PC-3 (cell line): Measurements from ENCODE around the gene NDUFAF5.
"Not testable (repeated sequence)": the region's sequence is repeated elsewhere in the genome, so short reads cannot be mapped to it uniquely, and the experiment has no call there.

ENCODE experiments used
- CTCF ChIP-seq: fragments of 300-600 bp; sonication (generic); conservative IDR thresholded peaks from 2 replicates; pipeline ENCODE4 v1.5.1; 2017; ENCODE audit warnings: antibody characterized with exemption, low read depth, mild to moderate bottlenecking, low read length
- EZH2 ChIP-seq: fragments of 300-600 bp; sonication (generic); IDR thresholded peaks from one replicate; pipeline ENCODE4 v1.6.1; 2017; ENCODE audit warnings: antibody characterized with exemption, mild to moderate bottlenecking, low read length; ENCODE audit not compliant: unreplicated experiment
- EZH2phosphoT487 ChIP-seq: fragments of 300-600 bp; sonication (generic); IDR thresholded peaks from 2 replicates; pipeline ENCODE4 v1.6.1; 2018; ENCODE audit warnings: mild to moderate bottlenecking, antibody characterized with exemption, low read length, borderline replicate concordance

GRCh38 chr20:13738187-13738586, 46.6 kb upstream of the NDUFAF5 start:
- not testable (repeated sequence) for TF ChIP-seq CTCF, EZH2, EZH2phosphoT487
